H7 (cell line): ENCODE data around the gene ABCA4. TPM values are rescaled to one million over a fixed set of nuclear protein-coding genes. Genes with fewer than 3 reads are reported as not detected.

Experiments used
- DNase-seq: peaks from one replicate; pipeline ENCODE4 v3.0.0; 2012
- H3K27me3 ChIP-seq: 2 replicates; pipeline ENCODE4 v1.6.0; 2011; ENCODE audit warnings: mild to moderate bottlenecking, low read length; ENCODE audit not compliant: control insufficient read depth, insufficient read depth
- H3K36me3 ChIP-seq: replicated peaks from 2 replicates; pipeline ENCODE4 v1.5.1; 2011; ENCODE audit warnings: low read length; ENCODE audit not compliant: control insufficient read depth, insufficient read depth
- H3K4me3 ChIP-seq: 2 replicates; pipeline ENCODE4 v1.5.1; 2011; ENCODE audit warnings: low read depth, mild to moderate bottlenecking, control low read depth, low read length, moderate library complexity; ENCODE audit not compliant: insufficient read depth
- total RNA-seq: library from RNA; depleted of rRNA; stranded (reverse); fragments of >200 nt; shearing (Covaris generic); gene quantifications from 2 replicates; pipeline ENCODE4 v1.2.3, GENCODE V29; 2014

Gene ABCA4
- total RNA-seq, 1 experiment from 2014 or later: 0.24 TPM

GRCh38 chr1:94049791-94050190 is 71.2 kb downstream of the ABCA4 start:
- no peak for DNase-seq
- no peaks in the 10 kb centered on the region; the same call in 1 of the 2 replicates for H3K27me3 ChIP-seq
- H3K4me3 ChIP-seq: no peak overlapping the region
- H3K36me3 ChIP-seq: no peaks in the 10 kb centered on the region

GRCh38 chr1:94048413-94049164 is 72.4 kb downstream of the ABCA4 start:
- H3K27me3 ChIP-seq: no peaks in the 10 kb centered on the region
- peak; percentile 36 for DNase-seq

GRCh38 chr1:94047949-94048348 is 73.0 kb downstream of the ABCA4 start:
- DNase-seq: no peak
- no peak overlapping the region for H3K4me3 ChIP-seq
- H3K36me3 ChIP-seq: no peaks in the 10 kb centered on the region
- H3K27me3 ChIP-seq: no peaks in the 10 kb centered on the region

More at GRCh38 chr1:94048413-94049164, 72.4 kb downstream of the ABCA4 start:
- H3K4me3 ChIP-seq: no peak overlapping the region
- H3K36me3 ChIP-seq: no peaks in the 10 kb centered on the region

- Histone ChIP-seq H3K27me3 (no peaks in the 10 kb centered on the region), H3K36me3 (no peaks in the 10 kb centered on the region), H3K4me3 (peak overlapping the region; percentile 16; the same call in 1 of the 2 replicates)
- peak; percentile 86 for DNase-seq
These were observed 75.4 kb downstream of the ABCA4 start for GRCh38 chr1:94045465-94046056.

GRCh38 chr1:94044891-94045290 is 76.1 kb downstream of the ABCA4 start:
- no peaks in the 10 kb centered on the region for H3K36me3 ChIP-seq

GRCh38 chr1:94044290-94044790 is 76.6 kb downstream of the ABCA4 start:
- no peak for DNase-seq
- no peaks in the 10 kb centered on the region for H3K27me3 ChIP-seq

More at GRCh38 chr1:94044891-94045290, 76.1 kb downstream of the ABCA4 start:
- no peaks in the 10 kb centered on the region for H3K27me3 ChIP-seq
- no peak for DNase-seq
- no peak overlapping the region for H3K4me3 ChIP-seq

GRCh38 chr1:94043738-94044289 is 77.1 kb downstream of the ABCA4 start:
- no peak overlapping the region for H3K4me3 ChIP-seq
- H3K27me3 ChIP-seq: no peaks in the 10 kb centered on the region
- H3K36me3 ChIP-seq: no peaks in the 10 kb centered on the region
- DNase-seq: no peak

More at GRCh38 chr1:94044290-94044790, 76.6 kb downstream of the ABCA4 start:
- Histone ChIP-seq H3K4me3 (no peak overlapping the region), H3K36me3 (no peaks in the 10 kb centered on the region)

GRCh38 chr1:94042388-94042787 is 78.6 kb downstream of the ABCA4 start:
- H3K27me3 ChIP-seq: no peaks in the 10 kb centered on the region
- DNase-seq: no peak
- no peak overlapping the region for H3K4me3 ChIP-seq
- H3K36me3 ChIP-seq: no peaks in the 10 kb centered on the region

GRCh38 chr1:94039871-94040569 is 80.9 kb downstream of the ABCA4 start:
- H3K36me3 ChIP-seq: no peaks in the 10 kb centered on the region
- H3K4me3 ChIP-seq: no peak overlapping the region
- no peaks in the 10 kb centered on the region for H3K27me3 ChIP-seq
- no peak for DNase-seq

GRCh38 chr1:94039514-94039870 is 81.5 kb downstream of the ABCA4 start:
- DNase-seq: peak; percentile 87
- H3K4me3 ChIP-seq: no peak overlapping the region
- no peaks in the 10 kb centered on the region for H3K27me3 ChIP-seq
- H3K36me3 ChIP-seq: no peaks in the 10 kb centered on the region

GRCh38 chr1:94038511-94038910 is 82.4 kb downstream of the ABCA4 start:
- DNase-seq: no peak
- Histone ChIP-seq H3K4me3 (no peak overlapping the region), H3K36me3 (no peaks in the 10 kb centered on the region), H3K27me3 (no peaks in the 10 kb centered on the region)

GRCh38 chr1:94037392-94038229 is 83.3 kb downstream of the ABCA4 start:
- H3K36me3 ChIP-seq: no peaks in the 10 kb centered on the region
- no peaks in the 10 kb centered on the region for H3K27me3 ChIP-seq
- no peak for DNase-seq
- H3K4me3 ChIP-seq: no peak overlapping the region

- no peak for DNase-seq
- Histone ChIP-seq H3K4me3 (no peak overlapping the region), H3K36me3 (no peaks in the 10 kb centered on the region), H3K27me3 (no peaks in the 10 kb centered on the region)
These were observed 84.2 kb downstream of the ABCA4 start for GRCh38 chr1:94036730-94037129.

GRCh38 chr1:94033849-94034248 is 87.1 kb downstream of the ABCA4 start:
- Histone ChIP-seq H3K27me3 (no peaks in the 10 kb centered on the region), H3K36me3 (no peaks in the 10 kb centered on the region), H3K4me3 (no peak overlapping the region)
- DNase-seq: no peak
